Lower leg skin (tissue), 3 donors: ENCODE measurements around the gene SUB1.
"Not testable (repeated sequence)": the region's sequence is repeated elsewhere in the genome, so short reads cannot be mapped to it uniquely, and the experiment has no call there.

Experiments used
- CTCF ChIP-seq, 3 donors: fragments of 450-650 bp; IDR thresholded peaks; one replicate each; pipeline ENCODE4 v1.5.1; 2016; ENCODE audit warnings: antibody characterized with exemption in 3 of 3, mild to moderate bottlenecking in 3 of 3, moderate library complexity in 2 of 3
- POLR2A ChIP-seq, 2 donors: fragments of 450-650 bp; IDR thresholded peaks; one replicate each; pipeline ENCODE4 v1.6.1; 2016 to 2017; ENCODE audit warnings: antibody characterized with exemption in 2 of 2, mild to moderate bottlenecking in 1 of 2, moderate library complexity in 1 of 2

- TF ChIP-seq POLR2A, CTCF (IDR thresholded peaks at IDR 0.05): not testable (repeated sequence)
These were observed 47.7 kb downstream of the SUB1 start for GRCh38 chr5:32633017-32633416.
